HG03039 (cell line): ENCODE data around the gene PLCD3.

ENCODE experiments used
- ATAC-seq: cut with Tn5 transposase; IDR thresholded peaks from one replicate; pipeline ENCODE4 v1.9.1; 2021; ENCODE audit warnings: mild to moderate bottlenecking, moderate library complexity; ENCODE audit not compliant: unreplicated experiment

Gene PLCD3, protein sequence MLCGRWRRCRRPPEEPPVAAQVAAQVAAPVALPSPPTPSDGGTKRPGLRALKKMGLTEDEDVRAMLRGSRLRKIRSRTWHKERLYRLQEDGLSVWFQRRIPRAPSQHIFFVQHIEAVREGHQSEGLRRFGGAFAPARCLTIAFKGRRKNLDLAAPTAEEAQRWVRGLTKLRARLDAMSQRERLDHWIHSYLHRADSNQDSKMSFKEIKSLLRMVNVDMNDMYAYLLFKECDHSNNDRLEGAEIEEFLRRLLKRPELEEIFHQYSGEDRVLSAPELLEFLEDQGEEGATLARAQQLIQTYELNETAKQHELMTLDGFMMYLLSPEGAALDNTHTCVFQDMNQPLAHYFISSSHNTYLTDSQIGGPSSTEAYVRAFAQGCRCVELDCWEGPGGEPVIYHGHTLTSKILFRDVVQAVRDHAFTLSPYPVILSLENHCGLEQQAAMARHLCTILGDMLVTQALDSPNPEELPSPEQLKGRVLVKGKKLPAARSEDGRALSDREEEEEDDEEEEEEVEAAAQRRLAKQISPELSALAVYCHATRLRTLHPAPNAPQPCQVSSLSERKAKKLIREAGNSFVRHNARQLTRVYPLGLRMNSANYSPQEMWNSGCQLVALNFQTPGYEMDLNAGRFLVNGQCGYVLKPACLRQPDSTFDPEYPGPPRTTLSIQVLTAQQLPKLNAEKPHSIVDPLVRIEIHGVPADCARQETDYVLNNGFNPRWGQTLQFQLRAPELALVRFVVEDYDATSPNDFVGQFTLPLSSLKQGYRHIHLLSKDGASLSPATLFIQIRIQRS

DNA sequence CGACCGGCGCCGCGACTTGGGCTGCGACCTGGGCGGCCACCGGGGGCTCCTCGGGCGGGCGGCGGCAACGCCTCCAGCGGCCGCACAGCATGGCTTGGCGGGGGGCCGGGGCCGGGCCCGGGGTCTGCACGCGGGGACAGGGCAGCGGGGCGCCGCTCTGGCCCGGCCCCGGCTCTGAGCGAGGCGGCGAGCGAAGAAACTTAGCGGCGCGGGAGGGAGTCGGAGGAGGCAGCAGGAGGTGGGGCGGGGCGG, at the start of gene PLCD3:
Gene PLCD3 (minus strand): TSS at position 196 of the 252 bp plus-strand sequence. CDS start 105 bp downstream, at position 91.
- ATAC-seq: no peak

DNA sequence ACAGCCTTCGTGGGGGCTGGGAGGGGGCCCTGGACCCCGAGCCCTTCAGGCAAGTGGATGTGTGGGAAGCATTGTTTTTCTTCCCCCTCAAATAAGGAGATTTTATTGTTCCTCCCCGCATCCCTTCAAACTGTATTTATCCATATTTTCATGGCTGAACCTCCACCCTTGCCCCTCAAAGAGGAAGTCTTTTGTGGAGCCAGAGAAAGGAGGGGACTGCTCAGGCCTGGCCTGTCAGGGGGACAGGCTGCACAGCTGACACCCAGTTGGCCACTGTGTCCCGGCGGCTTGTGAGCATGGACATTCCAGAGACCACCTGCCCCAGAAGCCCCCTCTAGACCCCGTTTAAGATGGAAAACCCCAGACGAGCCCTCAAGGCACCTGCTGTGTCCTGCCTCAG, 45.2 kb upstream of the PLCD3 start:
- ATAC-seq: no peak

DNA sequence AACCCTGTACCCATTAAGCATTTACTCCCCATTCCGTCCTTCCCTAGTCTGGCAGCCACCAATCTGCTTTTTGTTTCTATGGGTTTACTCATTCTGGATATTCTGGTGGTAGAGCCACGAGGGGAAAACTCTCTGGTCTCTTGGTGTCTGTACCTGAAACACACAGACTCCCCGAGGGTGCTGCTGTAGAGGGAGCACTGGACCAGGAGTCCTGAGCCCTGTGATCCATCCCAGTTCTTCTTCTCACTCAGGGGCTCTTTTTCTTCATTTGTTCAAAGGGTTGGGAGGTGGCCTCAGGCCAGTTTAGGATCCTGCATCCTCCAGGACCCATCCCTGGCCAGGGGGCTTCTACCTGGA, 43.4 kb upstream of the PLCD3 start:
- no peak for ATAC-seq

DNA sequence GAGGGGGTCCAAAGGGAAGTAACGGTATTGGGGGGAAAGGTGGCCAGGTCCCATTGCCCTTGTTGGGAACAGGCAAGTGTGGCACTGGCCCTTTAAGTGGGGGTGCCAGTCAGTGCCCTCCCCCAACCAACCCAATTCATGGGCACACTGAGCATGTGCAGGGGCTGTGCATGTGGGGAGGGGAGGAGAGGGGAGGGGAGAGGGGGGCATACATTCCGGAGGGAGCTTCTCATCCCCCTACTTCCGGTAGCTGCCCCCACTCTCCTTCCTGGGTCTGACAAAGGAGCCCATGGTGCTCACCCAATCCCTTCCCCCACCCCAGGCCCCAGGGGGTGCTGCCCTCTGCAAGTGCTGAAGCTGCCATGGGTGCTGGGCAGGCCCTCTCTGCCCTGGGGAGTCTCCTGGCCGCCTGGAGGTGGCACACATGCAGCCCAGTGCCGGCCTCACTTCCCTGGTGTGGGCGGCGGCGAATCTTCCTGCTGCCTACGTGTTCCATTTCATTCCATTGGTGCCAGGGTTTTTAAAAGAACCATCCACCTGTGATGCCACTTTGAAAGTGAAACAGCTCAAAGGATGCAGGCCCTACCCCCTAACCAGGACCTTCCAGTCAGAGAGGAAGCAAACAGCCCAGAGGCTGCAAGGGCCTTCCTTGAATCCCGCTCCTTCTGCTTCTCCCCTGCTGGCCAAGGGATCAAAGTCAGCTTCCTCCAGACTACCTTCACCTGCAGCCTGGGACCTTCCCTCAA, 40.4 kb upstream of the PLCD3 start:
- no peak for ATAC-seq

GRCh38 chr17:45172232-45172540, 39.9 kb upstream of the PLCD3 start:
- no peak for ATAC-seq

DNA sequence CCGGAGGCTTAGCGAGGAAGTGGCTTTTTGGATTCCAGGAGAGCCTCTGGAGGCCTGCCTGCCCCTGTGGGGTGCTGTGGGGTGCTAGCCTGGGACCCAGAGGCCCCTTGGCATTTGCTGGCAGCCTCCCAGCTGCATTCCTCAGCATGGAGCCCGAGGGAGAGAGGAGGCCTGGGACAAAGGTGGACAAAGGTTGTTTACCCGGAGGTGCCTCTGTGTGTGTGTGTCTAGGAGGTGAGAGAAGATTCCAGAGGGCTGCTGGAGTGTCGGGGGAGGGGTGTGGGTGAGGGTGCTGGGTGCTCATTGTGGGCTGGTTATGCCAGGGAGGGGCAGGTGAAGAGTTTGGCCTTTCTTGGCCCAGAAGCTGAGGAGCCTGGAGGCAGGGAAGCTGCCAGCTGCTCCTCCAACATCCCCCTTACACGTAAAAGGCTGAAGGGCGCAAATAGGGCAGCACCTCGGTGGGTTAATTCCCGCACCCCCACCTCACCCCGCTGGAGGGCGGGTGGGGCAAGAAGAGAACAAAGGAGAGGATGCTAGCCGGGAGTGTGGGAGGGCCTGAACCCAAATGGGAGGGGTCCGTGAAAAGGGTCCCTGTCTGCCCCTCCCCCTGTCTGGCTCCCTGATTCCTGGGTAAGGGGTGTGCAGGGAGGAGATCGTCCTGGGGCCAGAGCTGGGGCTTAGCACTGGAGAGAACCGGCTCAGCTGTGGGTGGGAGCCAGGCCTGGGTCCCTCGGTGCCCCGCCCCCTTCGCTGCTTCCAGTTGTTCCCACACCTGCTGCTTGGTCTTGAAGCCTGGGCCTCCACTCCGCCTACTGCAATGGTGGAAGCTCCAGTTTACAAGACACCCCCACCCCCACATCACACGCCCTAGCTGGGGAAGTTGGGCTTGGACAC, 39.3 kb upstream of the PLCD3 start:
- no peak for ATAC-seq

DNA sequence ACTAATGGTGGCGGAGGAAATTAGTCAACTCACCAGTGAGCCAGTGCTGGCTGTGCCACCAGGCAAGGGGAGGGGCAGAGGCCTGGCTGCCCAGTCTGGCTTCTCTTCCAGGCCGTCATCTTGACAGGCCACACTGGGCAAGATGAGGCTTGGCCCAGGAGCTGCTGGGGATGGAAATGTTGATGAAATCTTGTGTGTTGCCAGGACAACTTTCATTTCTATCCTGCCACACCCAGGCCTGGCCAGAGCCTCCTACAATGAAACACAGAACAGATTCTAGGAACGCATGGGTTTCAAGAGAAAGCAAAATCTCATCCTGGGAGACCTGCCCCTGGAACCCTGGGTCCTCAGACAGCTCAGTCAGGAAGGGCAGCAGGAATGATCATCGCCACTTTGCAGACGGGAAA, 38.6 kb upstream of the PLCD3 start:
- no peak for ATAC-seq

DNA sequence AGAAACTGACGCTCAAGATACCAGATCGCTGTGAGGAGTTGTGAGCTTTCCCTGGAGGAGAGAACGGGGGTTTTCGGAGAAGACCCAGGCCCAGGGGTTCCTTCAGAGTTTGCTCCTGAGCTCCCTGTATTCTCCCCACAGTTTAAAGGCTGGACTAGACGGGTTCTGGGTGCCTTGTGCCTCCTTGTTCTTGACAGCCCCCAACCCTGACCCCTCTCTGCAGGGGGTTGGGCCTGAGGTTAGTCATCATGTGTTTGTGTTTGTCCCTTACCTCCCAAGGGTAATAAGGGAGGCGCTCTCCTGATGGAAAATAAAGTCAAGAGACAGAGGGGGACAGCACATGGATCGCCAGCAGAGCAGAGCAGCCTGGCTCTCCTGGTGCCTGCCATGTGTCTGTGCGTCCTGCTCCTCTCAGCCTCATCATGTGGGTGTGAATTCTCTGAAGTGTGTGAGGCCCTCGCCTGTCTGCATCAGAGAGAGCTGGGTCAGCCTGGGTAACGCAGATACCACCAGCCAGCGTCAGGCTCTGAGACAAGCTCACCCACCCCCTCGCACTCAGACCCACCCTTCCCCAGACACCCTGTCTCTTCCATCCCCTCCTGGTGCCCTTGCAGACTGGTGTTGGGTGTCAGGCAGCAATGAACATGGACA, 38.1 kb upstream of the PLCD3 start:
- ATAC-seq: no peak

- ATAC-seq: no peak
Observed at GRCh38 chr17:45168991-45169752, 36.9 kb upstream of the PLCD3 start.

DNA sequence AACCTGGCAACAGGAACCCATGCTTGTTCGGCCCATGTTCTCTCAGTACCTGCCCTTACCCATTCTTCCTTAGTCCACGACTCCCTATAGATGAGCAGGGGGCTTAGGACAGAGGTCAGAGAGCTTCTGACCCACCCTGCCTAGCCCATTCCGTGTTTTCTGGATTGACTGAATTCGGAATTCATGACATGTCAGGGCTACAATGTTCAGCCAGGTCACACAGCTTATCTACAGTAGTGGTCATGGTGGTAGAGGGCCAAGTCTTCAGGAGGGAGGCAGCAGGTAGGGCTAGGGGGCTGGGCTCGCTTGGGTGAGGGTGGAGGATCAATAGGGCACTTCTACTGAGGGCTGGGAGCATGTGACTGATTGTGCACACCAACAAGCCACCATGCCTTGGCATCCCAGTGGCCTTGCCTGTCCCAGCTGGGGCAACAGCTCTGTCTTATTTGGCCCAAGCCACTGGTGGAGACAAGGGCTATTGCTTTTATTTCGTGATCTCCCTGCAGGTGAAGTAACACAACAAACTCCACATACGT, 32.5 kb upstream of the PLCD3 start:
- no peak for ATAC-seq

- no peak for ATAC-seq
Observed at GRCh38 chr17:45162025-45162687, 29.8 kb upstream of the PLCD3 start.

GRCh38 chr17:45161288-45162024, 29.1 kb upstream of the PLCD3 start, which contains the start of gene HEXIM2:
Gene HEXIM2 (plus strand): TSS chr17:45161875. CDS start chr17:45162794, 919 bp downstream.
- peak; percentile 79 for ATAC-seq

GRCh38 chr17:45160447-45161287, 28.4 kb upstream of the PLCD3 start:
- peak; percentile 27 for ATAC-seq

DNA sequence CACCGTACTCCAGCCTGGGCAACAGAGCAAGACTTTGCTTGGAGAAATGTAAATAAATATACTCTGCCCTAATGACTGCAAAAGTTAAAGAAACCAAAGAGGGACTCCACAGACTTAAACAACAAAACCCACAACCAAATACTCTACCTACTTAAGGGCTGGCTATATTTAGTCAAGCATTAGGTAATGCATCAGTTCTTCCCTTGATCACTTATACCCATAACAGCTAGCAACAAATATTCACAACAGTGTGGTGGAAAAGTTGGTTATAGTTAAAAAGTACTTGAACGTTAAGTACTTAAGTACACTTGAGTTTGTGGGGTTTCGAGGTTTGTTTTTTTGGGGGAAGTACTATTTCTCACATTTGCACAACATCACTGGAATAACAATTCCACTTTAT, 23.9 kb upstream of the PLCD3 start:
- no peak for ATAC-seq

DNA sequence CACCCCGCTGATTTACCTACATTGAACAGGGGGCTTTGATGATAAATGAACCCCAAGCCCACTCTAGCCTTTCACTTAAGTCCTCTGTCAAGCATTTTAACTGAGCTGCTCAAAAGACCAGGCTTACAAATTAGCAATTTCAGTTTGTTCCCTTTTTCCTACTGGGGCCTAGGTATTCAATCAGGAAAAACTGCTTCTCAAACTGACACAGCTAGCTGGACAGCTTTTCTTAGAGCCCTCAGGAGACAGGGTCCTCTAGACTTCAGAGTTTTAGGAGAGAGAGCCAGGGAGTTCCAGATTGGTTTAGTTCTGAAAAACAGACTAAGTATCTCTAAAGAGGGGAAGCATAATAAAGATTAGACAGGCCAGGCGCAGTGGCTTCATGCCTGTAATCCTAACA, 23.2 kb upstream of the PLCD3 start:
- ATAC-seq: no peak

GRCh38 chr17:45155029-45155428, 22.7 kb upstream of the PLCD3 start:
- ATAC-seq: no peak
